DMS53 (cell line): ENCODE measurements around the gene PLCD4.

Source experiments
- DNase-seq: peaks from one replicate; lab custom pipeline; 2025; lab: John Stamatoyannopoulos, UW

Gene PLCD4

GRCh38 chr2:218664653-218665052, 57.0 kb downstream of the PLCD4 start:
- no peak for DNase-seq

GRCh38 chr2:218671097-218671653, 63.5 kb downstream of the PLCD4 start:
- DNase-seq = peak; percentile 39

- DNase-seq = peak; percentile 92
Observed at GRCh38 chr2:218671654-218672566, 64.2 kb downstream of the PLCD4 start, which contains the start of the genes RNF25 and STK36. Gene RNF25, minus strand, starts transcription at chr2:218672002. Its CDS starts 32 bp downstream, at chr2:218671970. Gene STK36, plus strand, starts transcription at chr2:218672086. Its CDS starts 744 bp downstream, at chr2:218672830.

- no peak for DNase-seq
Observed at GRCh38 chr2:218679119-218679518, 71.4 kb downstream of the PLCD4 start.

GRCh38 chr2:218680061-218680460, 72.4 kb downstream of the PLCD4 start:
- DNase-seq = no peak
